Hepatocyte (in vitro differentiated cells): ENCODE results near the gene CDC6.

ENCODE experiments used
- EZH2 ChIP-seq: fragments of 200-600 bp; sonication (generic); IDR thresholded peaks from 2 replicates; pipeline ENCODE4 v1.6.1; 2016; ENCODE audit warnings: antibody characterized with exemption, mild to moderate bottlenecking, borderline replicate concordance
- TF ChIP-seq, protein P1 (sequence below): fragments of 200-600 bp; sonication (generic); IDR thresholded peaks from 2 replicates; pipeline ENCODE4 v1.5.1; 2016; ENCODE audit warnings: antibody characterized with exemption, mild to moderate bottlenecking; ENCODE audit not compliant: poor library complexity

DNA sequence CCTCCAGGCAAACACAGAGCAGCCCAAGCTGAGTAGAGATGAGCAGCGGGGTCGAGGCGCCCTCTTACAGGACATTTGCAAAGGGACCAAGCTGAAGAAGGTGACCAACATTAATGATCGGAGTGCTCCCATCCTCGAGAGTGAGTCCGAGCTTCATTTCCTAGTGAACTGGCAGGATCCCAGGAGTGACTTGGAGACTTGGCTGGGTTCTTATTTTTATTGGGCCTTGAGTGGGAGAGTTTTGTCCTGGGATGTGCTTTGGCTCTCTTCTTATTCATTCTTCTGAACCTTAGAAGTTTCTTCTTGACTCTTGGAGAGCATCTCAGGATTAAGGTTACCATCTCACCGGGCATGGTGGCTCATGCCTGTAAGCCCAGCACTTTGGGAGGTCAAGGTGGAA is 27.2 kb upstream of the CDC6 start:
- TF ChIP-seq, protein P1, sequence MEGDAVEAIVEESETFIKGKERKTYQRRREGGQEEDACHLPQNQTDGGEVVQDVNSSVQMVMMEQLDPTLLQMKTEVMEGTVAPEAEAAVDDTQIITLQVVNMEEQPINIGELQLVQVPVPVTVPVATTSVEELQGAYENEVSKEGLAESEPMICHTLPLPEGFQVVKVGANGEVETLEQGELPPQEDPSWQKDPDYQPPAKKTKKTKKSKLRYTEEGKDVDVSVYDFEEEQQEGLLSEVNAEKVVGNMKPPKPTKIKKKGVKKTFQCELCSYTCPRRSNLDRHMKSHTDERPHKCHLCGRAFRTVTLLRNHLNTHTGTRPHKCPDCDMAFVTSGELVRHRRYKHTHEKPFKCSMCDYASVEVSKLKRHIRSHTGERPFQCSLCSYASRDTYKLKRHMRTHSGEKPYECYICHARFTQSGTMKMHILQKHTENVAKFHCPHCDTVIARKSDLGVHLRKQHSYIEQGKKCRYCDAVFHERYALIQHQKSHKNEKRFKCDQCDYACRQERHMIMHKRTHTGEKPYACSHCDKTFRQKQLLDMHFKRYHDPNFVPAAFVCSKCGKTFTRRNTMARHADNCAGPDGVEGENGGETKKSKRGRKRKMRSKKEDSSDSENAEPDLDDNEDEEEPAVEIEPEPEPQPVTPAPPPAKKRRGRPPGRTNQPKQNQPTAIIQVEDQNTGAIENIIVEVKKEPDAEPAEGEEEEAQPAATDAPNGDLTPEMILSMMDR, result no peak
- no peak for TF ChIP-seq EZH2
